ENCODE data around the gene DHX32. TPM values are rescaled to one million over a fixed set of nuclear protein-coding genes. Genes with fewer than 3 reads are reported as not detected.

The DHX32 gene
- total RNA-seq, 1 experiment from 2014 or later = 12.0 TPM

DNA sequence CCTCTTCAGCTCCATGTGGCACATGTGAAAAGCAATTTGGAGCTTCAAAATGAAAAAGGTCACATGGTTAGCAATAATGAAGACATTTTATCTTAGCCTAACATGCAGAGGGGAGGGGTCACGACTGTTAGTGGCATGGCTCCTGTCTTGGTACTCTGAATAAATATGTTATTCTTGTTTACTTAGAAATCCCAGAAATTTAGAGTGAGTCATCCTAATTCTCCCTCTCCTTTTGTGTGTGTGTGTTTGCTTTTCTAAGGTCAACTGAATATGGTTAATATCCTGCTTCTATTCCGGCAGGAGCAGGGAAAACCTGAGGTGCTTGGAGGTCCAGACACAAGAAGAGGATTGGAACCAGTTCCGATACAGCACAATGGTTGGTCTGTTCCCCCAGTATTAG lies 40.1 kb downstream of the DHX32 start:
- Histone ChIP-seq H3K27me3 (ENCODE audit: insufficient read depth, low read length) (no peaks in the 10 kb centered on the region), H4K91ac (ENCODE audit: insufficient read length, low read depth, low read length) (no peak overlapping the region), H2AK5ac (ENCODE audit: insufficient read length, low read length) (no peak overlapping the region), H2AFZ (ENCODE audit: low read length) (no peak overlapping the region), H2BK12ac (ENCODE audit: insufficient read length, low read depth, low read length) (no peak overlapping the region), H3K4ac (ENCODE audit: low read depth, low read length) (no peak overlapping the region), H3K4me1 (ENCODE audit: insufficient read depth, low read length) (no peaks in the 10 kb centered on the region), H3K79me2 (ENCODE audit: insufficient read depth, low read length) (no peaks in the 10 kb centered on the region), H4K5ac (ENCODE audit: insufficient read length, low read depth, low read length) (no peak overlapping the region), H3K79me1 (ENCODE audit: insufficient read depth, low read depth, low read length, poor library complexity, severe bottlenecking) (no peaks in the 10 kb centered on the region), H2BK120ac (ENCODE audit: low read depth, low read length, poor library complexity, severe bottlenecking) (no peak overlapping the region), H2BK5ac (ENCODE audit: insufficient read length, low read length) (no peak overlapping the region), H3K9me3 (ENCODE audit: control insufficient read depth, low read depth, low read length) (no peaks in the 10 kb centered on the region), H2BK20ac (ENCODE audit: low read depth, low read length, poor library complexity, severe bottlenecking) (no peak overlapping the region), H3K23me2 (ENCODE audit: insufficient read length, low read depth, low read length, poor library complexity, severe bottlenecking) (no peaks in the 10 kb centered on the region), H3K56ac (ENCODE audit: insufficient read length, low read depth, low read length) (no peak overlapping the region), H2BK15ac (ENCODE audit: low read depth, low read length) (no peak overlapping the region), H3K4me2 (ENCODE audit: insufficient read depth, insufficient read length, low read length) (no peak overlapping the region), H3K27ac (ENCODE audit: insufficient read length, low read depth, low read length) (no peak overlapping the region), H3K18ac (ENCODE audit: insufficient read length, low read depth, low read length) (no peak overlapping the region), H4K8ac (replicated peaks; ENCODE audit: insufficient read length, low read depth, low read length) (no peak overlapping the region), H4K20me1 (ENCODE audit: control insufficient read depth, insufficient read depth, insufficient read length) (peaks cover 2% of the 10 kb centered on the region), H3T11ph (ENCODE audit: low read length) (no peak overlapping the region), H3K9ac (ENCODE audit: extremely low read depth, insufficient read length, low read length) (no peak overlapping the region), H3K14ac (ENCODE audit: insufficient read depth, low read length) (no peak overlapping the region), H3K23ac (ENCODE audit: insufficient read length, low read depth, low read length) (no peak overlapping the region)
- Mint-ChIP-seq H3K27ac (no peak overlapping the region; a peak in 1 of 7 replicates), H3K4me3 (no peak overlapping the region), H3K36me3 (ENCODE audit: insufficient read depth in 1 of 3, low read depth in 3 of 3) (peaks cover 13 to 50% (median 40%) of the 10 kb centered on the region in 3 experiments; a peak in 5 of 7 replicates), H3K4me1 (no peaks in the 10 kb centered on the region), H3K9me3 (no peaks in the 10 kb centered on the region), H3K27me3 (ENCODE audit: low read depth) (no peaks in the 10 kb centered on the region)
- WGBS (ENCODE audit: extremely low coverage, insufficient read length, low lambda C conversion rate) = no CpG with 5 or more reads among the region's 3 CpGs
- TF ChIP-seq, protein P1, sequence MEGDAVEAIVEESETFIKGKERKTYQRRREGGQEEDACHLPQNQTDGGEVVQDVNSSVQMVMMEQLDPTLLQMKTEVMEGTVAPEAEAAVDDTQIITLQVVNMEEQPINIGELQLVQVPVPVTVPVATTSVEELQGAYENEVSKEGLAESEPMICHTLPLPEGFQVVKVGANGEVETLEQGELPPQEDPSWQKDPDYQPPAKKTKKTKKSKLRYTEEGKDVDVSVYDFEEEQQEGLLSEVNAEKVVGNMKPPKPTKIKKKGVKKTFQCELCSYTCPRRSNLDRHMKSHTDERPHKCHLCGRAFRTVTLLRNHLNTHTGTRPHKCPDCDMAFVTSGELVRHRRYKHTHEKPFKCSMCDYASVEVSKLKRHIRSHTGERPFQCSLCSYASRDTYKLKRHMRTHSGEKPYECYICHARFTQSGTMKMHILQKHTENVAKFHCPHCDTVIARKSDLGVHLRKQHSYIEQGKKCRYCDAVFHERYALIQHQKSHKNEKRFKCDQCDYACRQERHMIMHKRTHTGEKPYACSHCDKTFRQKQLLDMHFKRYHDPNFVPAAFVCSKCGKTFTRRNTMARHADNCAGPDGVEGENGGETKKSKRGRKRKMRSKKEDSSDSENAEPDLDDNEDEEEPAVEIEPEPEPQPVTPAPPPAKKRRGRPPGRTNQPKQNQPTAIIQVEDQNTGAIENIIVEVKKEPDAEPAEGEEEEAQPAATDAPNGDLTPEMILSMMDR (conservative IDR thresholded peaks at IDR 0.05) = no peak
- no peak for DNase-seq
